Breast epithelium (tissue), 3 donors: ENCODE results near the gene FAM13B.

Source experiments
- CTCF ChIP-seq, 3 donors: fragments of 450-650 bp; IDR thresholded peaks; one replicate each; pipeline ENCODE4 v1.5.1; 2016 to 2017; ENCODE audit warnings: antibody characterized with exemption in 3 of 3, mild to moderate bottlenecking in 3 of 3, moderate library complexity in 3 of 3
- POLR2A ChIP-seq: fragments of 450-650 bp; IDR thresholded peaks from one replicate; pipeline ENCODE4 v1.6.1; 2016; ENCODE audit warnings: antibody characterized with exemption, mild to moderate bottlenecking, moderate library complexity
- POLR2AphosphoS5 ChIP-seq, 3 donors: sonication (generic); formaldehyde crosslinking; IDR thresholded peaks; one replicate each; pipeline ENCODE4 v1.6.1; 2017; ENCODE audit warnings: antibody characterized with exemption in 3 of 3

- TF ChIP-seq CTCF (IDR thresholded peaks at IDR 0.05) (no peak), POLR2A (no peak), POLR2AphosphoS5 (IDR thresholded peaks at IDR 0.05) (no peak)
Observed at GRCh38 chr5:138033907-138034306, 1.0 kb upstream of the FAM13B start.
